B cell (primary cell): ENCODE data around the gene SLTM. TPM values are rescaled to one million over a fixed set of nuclear protein-coding genes. Genes with fewer than 3 reads are reported as not detected.

ENCODE experiments used
- ATAC-seq: fragments of 200-7000 bp; cut with Tn5 transposase; one replicate; pipeline ENCODE4 v1.10.0; 2021; ENCODE audit warnings: low read depth, mild to moderate bottlenecking, moderate number of reproducible peaks, moderate library complexity
- CTCF ChIA-PET: fragments of 350-600 bp; sonication (Branson Sonifier 250); formaldehyde crosslinking; loops from one replicate; lab custom pipeline; 2021; ENCODE audit warnings: antibody characterized with exemption, inconsistent platforms; lab: Charles Lee
- POLR2A ChIA-PET: fragments of 350-600 bp; sonication (Branson Sonifier 250); formaldehyde crosslinking; loops from one replicate; lab custom pipeline; 2021; ENCODE audit warnings: antibody characterized with exemption; lab: Charles Lee
- DNase-seq: peaks from one replicate; pipeline ENCODE4 v3.0.0; 2013
- H2AFZ ChIP-seq: 2 replicates; pipeline ENCODE4 v1.6.1; 2012; ENCODE audit warnings: mild to moderate bottlenecking, low read depth, low read length; ENCODE audit not compliant: insufficient read depth, poor library complexity, severe bottlenecking
- H3K27ac ChIP-seq, 2 donors: 1 replicate in 1 of 2; 2 replicates in 1 of 2; pipeline ENCODE4 v1.5.1; 2012 to 2013; ENCODE audit warnings: low read length in 2 of 2, mild to moderate bottlenecking in 2 of 2, moderate library complexity in 1 of 2
- H3K27me3 ChIP-seq, 4 experiments: fragments of 200-600 bp in 1 of 4; sonication (generic) in 1 of 4; replicated peaks in 1 of 4; 1 replicate in 2 of 4; 2 replicates in 2 of 4; pipeline versions ENCODE4 v1.6.1 to v1.7.0; 2013 to 2016; ENCODE audit warnings: low read length in 3 of 4, mild to moderate bottlenecking in 2 of 4, mixed read lengths in 1 of 4, moderate library complexity in 1 of 4; ENCODE audit not compliant: insufficient read depth in 4 of 4, control insufficient read depth in 3 of 4; ENCODE audit errors: control extremely low read depth in 1 of 4
- H3K36me3 ChIP-seq, 2 experiments: replicated peaks in 1 of 2; 1 replicate in 1 of 2; 2 replicates in 1 of 2; pipeline versions ENCODE4 v1.6.1 to v1.7.1; 2013; ENCODE audit warnings: low read length in 1 of 2; ENCODE audit not compliant: insufficient read depth in 2 of 2, control insufficient read depth in 1 of 2; ENCODE audit errors: control extremely low read depth in 1 of 2, extremely low read depth in 1 of 2
- H3K4me1 ChIP-seq, 2 donors: fragments of 200-600 bp in 1 of 2; sonication (generic) in 1 of 2; 1 replicate in 1 of 2; 2 replicates in 1 of 2; pipeline versions ENCODE4 v1.5.1 to v1.6.1; 2013 to 2017; ENCODE audit warnings: low read length in 2 of 2; ENCODE audit not compliant: control insufficient read depth in 2 of 2, insufficient read depth in 2 of 2
- H3K4me2 ChIP-seq: replicated peaks from 2 replicates; pipeline ENCODE3; 2012; ENCODE audit warnings: mild to moderate bottlenecking, low read depth, low read length; ENCODE audit not compliant: poor library complexity, severe bottlenecking
- H3K4me3 ChIP-seq, 5 experiments: fragments of 200-600 bp in 1 of 5; sonication (generic) in 1 of 5; 1 replicate in 3 of 5; 2 replicates in 2 of 5; pipeline versions ENCODE4 v1.5.1 to v1.7.0; 2011 to 2016; ENCODE audit warnings: low read length in 4 of 5, mild to moderate bottlenecking in 4 of 5, low read depth in 2 of 5, control low read depth in 1 of 5, moderate library complexity in 1 of 5; ENCODE audit not compliant: insufficient read depth in 1 of 5; ENCODE audit errors: control extremely low read depth in 1 of 5, extremely low read depth in 1 of 5
- H3K79me2 ChIP-seq: fragments of 200-600 bp; sonication (generic); one replicate; pipeline ENCODE4 v1.6.0; 2016; ENCODE audit warnings: low read length; ENCODE audit not compliant: control insufficient read depth, insufficient read depth
- H3K9ac ChIP-seq: fragments of 200-600 bp; sonication (generic); 2 replicates; pipeline ENCODE4 v1.6.1; 2017; ENCODE audit warnings: mild to moderate bottlenecking, low read length, moderate library complexity
- H3K9me3 ChIP-seq, 3 donors: one replicate each; pipeline versions ENCODE4 v1.6.1 to v1.7.1; 2013; ENCODE audit warnings: low read length in 2 of 3; ENCODE audit not compliant: control insufficient read depth in 2 of 3, insufficient read depth in 1 of 3; ENCODE audit errors: control extremely low read depth in 1 of 3
- H4K20me1 ChIP-seq: 2 replicates; pipeline ENCODE4 v1.6.0; 2012; ENCODE audit warnings: mild to moderate bottlenecking, low read length; ENCODE audit not compliant: insufficient read depth, control insufficient read depth, poor library complexity, severe bottlenecking
- H3K27ac Mint-ChIP-seq: one replicate; pipeline ENCODE4 v1.8.0; 2021; ENCODE audit warnings: mixed read lengths
- H3K27me3 Mint-ChIP-seq: one replicate; pipeline ENCODE4 v1.8.0; 2021; ENCODE audit warnings: mixed read lengths
- H3K4me1 Mint-ChIP-seq: one replicate; pipeline ENCODE4 v1.8.0; 2021; ENCODE audit warnings: mixed read lengths
- H3K4me3 Mint-ChIP-seq: one replicate; pipeline ENCODE4 v1.8.0; 2021; ENCODE audit warnings: mixed read lengths
- H3K9me3 Mint-ChIP-seq: one replicate; pipeline ENCODE4 v1.8.0; 2022; ENCODE audit warnings: mixed read lengths; ENCODE audit not compliant: insufficient read depth
- EZH2 ChIP-seq: IDR thresholded peaks from 2 replicates; pipeline ENCODE4 v1.6.1; 2012; ENCODE audit warnings: borderline replicate concordance, low read depth, mild to moderate bottlenecking, moderate library complexity, low read length; ENCODE audit not compliant: insufficient read depth, poor library complexity, severe bottlenecking
- WGBS: methylation state at CpG from one replicate; pipeline ENCODE4 v1.1.5; 2013; ENCODE audit warnings: missing lambda C conversion rate; ENCODE audit not compliant: insufficient coverage; 5-methylcytosine and 5-hydroxymethylcytosine counted together
- intact Hi-C: fragments of 100-400 bp; cut with micrococcal nuclease; formaldehyde crosslinking; loops from one replicate; pipeline ENCODE4 v1.10.0; 2022
- polyA plus RNA-seq: library from polyadenylated mRNA; depleted of rRNA; stranded (reverse); fragments of >200 nt; gene quantifications from 2 replicates; pipeline ENCODE4 v1.2.3, GENCODE V29; 2012
- total RNA-seq, 2 donors: library from RNA; stranded (reverse); fragments of 120-200 nt in 1 of 2; gene quantifications; 1 replicate in 1 of 2; 2 replicates in 1 of 2; pipeline versions ENCODE4 v1.2.3 to v1.2.4, GENCODE V29; 2013 to 2022
- TF ChIP-seq, protein P1 (sequence below): fragments of 200-600 bp; IDR thresholded peaks from one replicate; pipeline ENCODE4 v1.8.0; 2022; ENCODE audit warnings: antibody characterized with exemption, mild to moderate bottlenecking

The SLTM gene
- total and polyA plus RNA-seq, 2 donors (not counting 1 experiment from before 2014, with no cell fraction given), result 83.2 to 183 TPM

DNA sequence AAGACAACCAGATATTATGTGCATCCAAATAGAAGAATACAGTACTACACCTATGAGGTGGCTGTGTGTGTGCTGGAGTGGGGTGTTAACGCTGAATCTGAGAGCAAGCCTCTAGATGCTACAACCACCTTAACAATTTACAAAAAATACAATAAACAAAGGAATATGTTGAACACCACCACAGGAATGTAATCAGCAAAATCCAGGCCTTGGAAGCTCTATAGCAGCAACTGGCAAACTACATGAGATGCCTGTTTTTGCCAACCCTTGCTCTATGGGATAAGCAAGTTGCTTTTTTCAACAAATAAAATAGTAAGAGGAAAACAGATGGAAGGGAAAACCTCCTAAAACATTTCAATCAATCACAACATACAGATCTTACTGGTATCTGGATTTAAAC is 23.9 kb downstream of the SLTM start:
- no peak overlapping the region for H3K4me2 ChIP-seq
- ATAC-seq (no peak), DNase-seq (no peak)
- Mint-ChIP-seq H3K27ac (no peak overlapping the region), H3K9me3 (no peaks in the 10 kb centered on the region), H3K4me1 (peaks cover 24% of the 10 kb centered on the region), H3K4me3 (no peak overlapping the region), H3K27me3 (no peaks in the 10 kb centered on the region)
- H3K4me1 ChIP-seq, result peaks cover 0 to 3% of the 10 kb centered on the region in 2 donors
- no peaks in the 10 kb centered on the region for H3K27me3 ChIP-seq
- TF ChIP-seq, protein P1, sequence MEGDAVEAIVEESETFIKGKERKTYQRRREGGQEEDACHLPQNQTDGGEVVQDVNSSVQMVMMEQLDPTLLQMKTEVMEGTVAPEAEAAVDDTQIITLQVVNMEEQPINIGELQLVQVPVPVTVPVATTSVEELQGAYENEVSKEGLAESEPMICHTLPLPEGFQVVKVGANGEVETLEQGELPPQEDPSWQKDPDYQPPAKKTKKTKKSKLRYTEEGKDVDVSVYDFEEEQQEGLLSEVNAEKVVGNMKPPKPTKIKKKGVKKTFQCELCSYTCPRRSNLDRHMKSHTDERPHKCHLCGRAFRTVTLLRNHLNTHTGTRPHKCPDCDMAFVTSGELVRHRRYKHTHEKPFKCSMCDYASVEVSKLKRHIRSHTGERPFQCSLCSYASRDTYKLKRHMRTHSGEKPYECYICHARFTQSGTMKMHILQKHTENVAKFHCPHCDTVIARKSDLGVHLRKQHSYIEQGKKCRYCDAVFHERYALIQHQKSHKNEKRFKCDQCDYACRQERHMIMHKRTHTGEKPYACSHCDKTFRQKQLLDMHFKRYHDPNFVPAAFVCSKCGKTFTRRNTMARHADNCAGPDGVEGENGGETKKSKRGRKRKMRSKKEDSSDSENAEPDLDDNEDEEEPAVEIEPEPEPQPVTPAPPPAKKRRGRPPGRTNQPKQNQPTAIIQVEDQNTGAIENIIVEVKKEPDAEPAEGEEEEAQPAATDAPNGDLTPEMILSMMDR, result no peak
- no peak for TF ChIP-seq EZH2
- no peak overlapping the region for H3K27ac ChIP-seq
- H3K79me2 ChIP-seq, result peaks cover 40% of the 10 kb centered on the region
- H3K9ac ChIP-seq, result no peak overlapping the region
- H4K20me1 ChIP-seq, result peaks cover 6% of the 10 kb centered on the region
- H3K4me3 ChIP-seq, result no peak overlapping the region
- WGBS, result no CpG with 5 or more reads among the region's 1 CpG
- CTCF ChIA-PET, result no interaction called here
- no peak overlapping the region for H2AFZ ChIP-seq
- peaks cover 16 to 47% of the 10 kb centered on the region in 2 experiments for H3K36me3 ChIP-seq
- no peaks in the 10 kb centered on the region for H3K9me3 ChIP-seq
- intact Hi-C loops, result no loop called here
- POLR2A ChIA-PET, result no interaction called here

DNA sequence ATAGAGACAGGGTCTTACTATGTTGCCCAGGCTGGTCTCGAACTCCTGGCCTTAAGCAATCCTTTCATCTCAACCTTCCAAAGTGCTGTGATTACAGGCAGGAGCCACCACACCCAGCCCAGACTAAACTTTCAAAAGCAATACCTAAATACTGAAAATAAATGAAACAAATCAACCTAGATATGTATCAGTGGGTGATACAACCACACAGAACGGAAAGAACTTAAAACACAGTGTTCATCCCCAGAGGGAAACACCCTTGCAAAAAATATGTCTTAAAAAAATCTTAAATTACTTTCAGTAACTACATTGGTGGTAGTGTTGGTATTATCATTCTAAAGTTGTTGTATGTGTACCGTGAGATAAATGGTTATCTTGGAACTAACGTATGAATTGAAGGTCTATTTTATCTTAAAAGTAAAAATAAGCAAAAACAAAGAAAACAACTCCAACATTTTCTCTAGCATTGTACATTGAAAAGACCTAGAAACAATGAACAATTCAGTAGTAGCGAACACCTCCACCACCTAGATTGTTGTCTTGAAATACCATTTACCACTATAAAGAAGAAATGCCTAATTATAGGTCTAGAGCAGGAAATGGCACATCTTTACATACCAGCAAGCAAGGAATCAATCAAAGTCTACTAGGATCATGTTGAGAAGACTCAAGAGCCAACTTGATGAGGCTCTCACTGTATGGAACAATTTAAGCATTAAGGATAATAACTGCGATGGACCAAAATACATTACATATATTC is 24.7 kb downstream of the SLTM start:
- peaks cover 0 to 3% of the 10 kb centered on the region in 2 donors for H3K4me1 ChIP-seq
- H3K36me3 ChIP-seq, result peaks cover 13 to 42% of the 10 kb centered on the region in 2 experiments
- CTCF ChIA-PET, result no interaction called here
- no peak for DNase-seq
- Mint-ChIP-seq H3K4me3 (no peak overlapping the region), H3K9me3 (no peaks in the 10 kb centered on the region), H3K27me3 (no peaks in the 10 kb centered on the region), H3K27ac (no peak overlapping the region), H3K4me1 (peaks cover 21% of the 10 kb centered on the region)
- no peak overlapping the region for H2AFZ ChIP-seq
- no peak for ATAC-seq
- no peak overlapping the region for H3K9ac ChIP-seq
- intact Hi-C loops, result no loop called here
- H4K20me1 ChIP-seq, result peaks cover 6% of the 10 kb centered on the region
- WGBS, result no CpG with 5 or more reads among the region's 6 CpGs
- POLR2A ChIA-PET, result no interaction called here
- H3K9me3 ChIP-seq, result no peaks in the 10 kb centered on the region
- no peak overlapping the region for H3K27ac ChIP-seq
- no peak overlapping the region for H3K4me2 ChIP-seq
- H3K79me2 ChIP-seq, result peaks cover 41% of the 10 kb centered on the region
- no peaks in the 10 kb centered on the region for H3K27me3 ChIP-seq
- TF ChIP-seq, protein P1, result no peak
- no peak for TF ChIP-seq EZH2
- no peak overlapping the region for H3K4me3 ChIP-seq
